IMR-90 (cell line): ENCODE results near the gene SCAMP4.
"Not testable (repeated sequence)": the region's sequence is repeated elsewhere in the genome, so short reads cannot be mapped to it uniquely, and the experiment has no call there.

Experiments used
- BHLHE40 ChIP-seq: fragments of 150-350 bp; IDR thresholded peaks from 2 replicates; pipeline ENCODE4 v1.6.1; 2016; ENCODE audit warnings: mild to moderate bottlenecking, low read depth, low read length
- FOS ChIP-seq: fragments of 150-350 bp; IDR thresholded peaks from 2 replicates; pipeline ENCODE4 v1.6.1; 2016; ENCODE audit warnings: low read depth, low read length
- MAFK ChIP-seq: IDR thresholded peaks from 2 replicates; pipeline ENCODE4 v1.6.1; 2012; ENCODE audit warnings: low read depth, low read length, improper control_type of control experiment
- MAZ ChIP-seq: IDR thresholded peaks from 2 replicates; pipeline ENCODE4 v1.6.1; 2012; ENCODE audit warnings: low read depth, mild to moderate bottlenecking, low read length, improper control_type of control experiment, moderate library complexity, borderline replicate concordance
- POLR2A ChIP-seq: IDR thresholded peaks from 2 replicates; pipeline ENCODE4 v1.6.1; 2012; ENCODE audit warnings: mild to moderate bottlenecking, low read depth, low read length
- RAD21 ChIP-seq: IDR thresholded peaks from 2 replicates; pipeline ENCODE4 v1.6.1; 2012; ENCODE audit warnings: low read length, improper control_type of control experiment
- RCOR1 ChIP-seq: IDR thresholded peaks from 2 replicates; pipeline ENCODE4 v1.6.1; 2012; ENCODE audit warnings: mild to moderate bottlenecking, low read length, improper control_type of control experiment; ENCODE audit not compliant: insufficient replicate concordance
- RFX5 ChIP-seq: IDR thresholded peaks from 2 replicates; pipeline ENCODE4 v1.8.0; 2012; ENCODE audit warnings: low read depth, mild to moderate bottlenecking, low read length, moderate library complexity
- USF2 ChIP-seq: fragments of 150-350 bp; IDR thresholded peaks from 2 replicates; pipeline ENCODE4 v1.6.1; 2017; ENCODE audit warnings: mild to moderate bottlenecking, antibody characterized with exemption, low read length, low read depth
- TF ChIP-seq, protein P1 (sequence below): conservative IDR thresholded peaks from 2 replicates; pipeline ENCODE4 v1.5.1; 2012; ENCODE audit warnings: mild to moderate bottlenecking, low read depth, low read length, improper control_type of control experiment

GRCh38 chr19:1877280-1877660 is 27.9 kb upstream of the SCAMP4 start:
- not testable (repeated sequence) for TF ChIP-seq MAZ, RAD21, RFX5, MAFK, BHLHE40, USF2, POLR2A, RCOR1, FOS
- TF ChIP-seq, protein P1, sequence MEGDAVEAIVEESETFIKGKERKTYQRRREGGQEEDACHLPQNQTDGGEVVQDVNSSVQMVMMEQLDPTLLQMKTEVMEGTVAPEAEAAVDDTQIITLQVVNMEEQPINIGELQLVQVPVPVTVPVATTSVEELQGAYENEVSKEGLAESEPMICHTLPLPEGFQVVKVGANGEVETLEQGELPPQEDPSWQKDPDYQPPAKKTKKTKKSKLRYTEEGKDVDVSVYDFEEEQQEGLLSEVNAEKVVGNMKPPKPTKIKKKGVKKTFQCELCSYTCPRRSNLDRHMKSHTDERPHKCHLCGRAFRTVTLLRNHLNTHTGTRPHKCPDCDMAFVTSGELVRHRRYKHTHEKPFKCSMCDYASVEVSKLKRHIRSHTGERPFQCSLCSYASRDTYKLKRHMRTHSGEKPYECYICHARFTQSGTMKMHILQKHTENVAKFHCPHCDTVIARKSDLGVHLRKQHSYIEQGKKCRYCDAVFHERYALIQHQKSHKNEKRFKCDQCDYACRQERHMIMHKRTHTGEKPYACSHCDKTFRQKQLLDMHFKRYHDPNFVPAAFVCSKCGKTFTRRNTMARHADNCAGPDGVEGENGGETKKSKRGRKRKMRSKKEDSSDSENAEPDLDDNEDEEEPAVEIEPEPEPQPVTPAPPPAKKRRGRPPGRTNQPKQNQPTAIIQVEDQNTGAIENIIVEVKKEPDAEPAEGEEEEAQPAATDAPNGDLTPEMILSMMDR: not testable (repeated sequence)
